Heart right ventricle (tissue), 16 donors: ENCODE results near the gene SLC2A1. TPM values are rescaled to one million over a fixed set of nuclear protein-coding genes. Genes with fewer than 3 reads are reported as not detected.

ENCODE experiments used
- ATAC-seq, 8 donors: fragments of 200-7000 bp; cut with Tn5 transposase; one replicate each; pipeline ENCODE4 v1.9.1; 2020; ENCODE audit warnings: mild to moderate bottlenecking in 8 of 8, moderate library complexity in 8 of 8, moderate number of reproducible peaks in 1 of 8
- DNase-seq, 2 donors: peaks; one replicate each; pipeline ENCODE4 v3.0.0-alpha.2; 2020
- H3K27ac ChIP-seq, 10 donors: fragments of 200-600 bp; sonication (generic) in 2 of 10; one replicate each; pipeline versions ENCODE4 v1.5.0 to v1.8.0; 2020 to 2022; ENCODE audit warnings: mild to moderate bottlenecking in 3 of 10
- H3K27me3 ChIP-seq, 7 donors: fragments of 200-600 bp; one replicate each; pipeline ENCODE4 v1.8.0; 2021 to 2022; ENCODE audit warnings: mild to moderate bottlenecking in 2 of 7
- H3K36me3 ChIP-seq, 9 donors: fragments of 200-600 bp; sonication (generic) in 1 of 9; one replicate each; pipeline versions ENCODE4 v1.5.0 to v1.8.0; 2020 to 2022; ENCODE audit warnings: mild to moderate bottlenecking in 2 of 9
- H3K4me1 ChIP-seq, 9 donors: fragments of 200-600 bp; sonication (generic) in 1 of 9; one replicate each; pipeline versions ENCODE4 v1.5.0 to v1.8.0; 2020 to 2022; ENCODE audit warnings: mild to moderate bottlenecking in 4 of 9
- H3K4me3 ChIP-seq, 10 donors: fragments of 200-600 bp; sonication (generic) in 2 of 10; one replicate each; pipeline versions ENCODE4 v1.5.0 to v1.8.0; 2020 to 2022; ENCODE audit warnings: mild to moderate bottlenecking in 7 of 10, moderate library complexity in 2 of 10
- H3K9me3 ChIP-seq, 11 donors: fragments of 200-600 bp in 10 of 11; sonication (generic) in 2 of 11; one replicate each; pipeline versions ENCODE4 v1.5.0 to v1.8.0; 2013 to 2022; ENCODE audit warnings: mild to moderate bottlenecking in 2 of 11, control low read depth in 1 of 11, moderate library complexity in 1 of 11
- CTCF ChIP-seq, 9 donors: fragments of 200-600 bp; sonication (generic) in 2 of 9; IDR thresholded peaks; one replicate each; pipeline versions ENCODE4 v1.5.0 to v1.8.0; 2021 to 2022; ENCODE audit warnings: antibody characterized with exemption in 9 of 9, mild to moderate bottlenecking in 5 of 9, moderate library complexity in 1 of 9
- WGBS, 2 donors: extraction: QIAGEN DNeasy Blood & Tissue Kit; methylation state at CpG; one replicate each; pipeline ENCODE4 v1.1.7; 2013; ENCODE audit warnings: inconsistent platforms in 1 of 2; 5-methylcytosine and 5-hydroxymethylcytosine counted together
- intact Hi-C, 10 donors: fragments of 100-400 bp; cut with DNase I; formaldehyde crosslinking; loops; one replicate each; pipeline versions ENCODE4 v1.11.1 to v1.14.2; 2022
- polyA plus RNA-seq, 2 donors: library from polyadenylated mRNA; stranded (reverse); fragments of 200-250 nt; gene quantifications; one replicate each; pipeline ENCODE4 v1.2.3, GENCODE V29; 2013
- total RNA-seq, 10 donors: library from RNA; stranded (reverse); fragmentation: NEBNext Ultra II Directional in 3 of 10; extraction: Animal tissue kit (Norgen Biotek cat#: 25700) in 3 of 10; gene quantifications; one replicate each; pipeline versions ENCODE4 v1.2.1 to v1.2.4, GENCODE V29; 2021 to 2023
- donor health status: Arrhythmogenic right ventricular cardiomyopathy.
- donor health status: ischemic (EF 13 %, LVEDD 7.1; RV severe dilation, severe dysfunction).
- donor health status: healthy with polysubstance abuse.
- donor health status: DM: no; HTN: yes; CAD: no.
- donor health status: DM: no; HTN: no; CAD: no.
- donor health status: ischemic (EF 25% LVEDD 6.9; RV normal size, moderate dysfunction).
- donor health status: ischemic (EF 25% LVEDD 5.7; RV mildly dilated, moderate dysfunction).
- donor health status: healthy.
- donor health status: DM: yes; HTN: yes; CAD: no.
- donor health status: Ischemic cardiomyopathy.
- donor health status: ischemic (EF 35%, LVEDD 5.7; RV mildly dilated, moderate dysfunction).
- donor health status: nonischemic (EF 11% LVEDD 7.7; RV severe dilation, severe dysfunction).
- donor health status: DM: yes; HTN: yes; CAD: no.
- donor health status: PGD.
- donor health status: ischemic (EF 29% LVEDD 5.4; RV normal size, mild dysfunction).
- donor health status: nonischemic (EF 23%, LVEDD 6.1; RV moderate dilation, normal function).

The SLC2A1 gene
- total and polyA plus RNA-seq, 12 donors: 6.7 to 98.7 (median 28.9) TPM

GRCh38 chr1:43000271-43000670 lies 41.6 kb upstream of the SLC2A1 start:
- H3K27me3 ChIP-seq: peaks cover 0 to 4% (median 0%) of the 10 kb centered on the region in 7 donors
- no peaks in the 10 kb centered on the region for H3K9me3 ChIP-seq
- H3K4me3 ChIP-seq: no peak overlapping the region
- no peaks in the 10 kb centered on the region for H3K36me3 ChIP-seq
- no peak for ATAC-seq
- no peak for DNase-seq
- H3K4me1 ChIP-seq: no peaks in the 10 kb centered on the region
- intact Hi-C loops: no loop called here
- H3K27ac ChIP-seq: no peak overlapping the region
- WGBS, 2 donors: 93% methylated on average over 1 of the region's 1 CpG
- no peak for TF ChIP-seq CTCF (IDR thresholded peaks at IDR 0.05)

GRCh38 chr1:42999308-42999707 lies 40.6 kb upstream of the SLC2A1 start:
- intact Hi-C loops: no loop called here
- no peak for TF ChIP-seq CTCF (IDR thresholded peaks at IDR 0.05)
- ATAC-seq (no peak), DNase-seq (no peak)
- no peaks in the 10 kb centered on the region for H3K4me1 ChIP-seq
- no peak overlapping the region for H3K27ac ChIP-seq
- no peaks in the 10 kb centered on the region for H3K27me3 ChIP-seq
- H3K36me3 ChIP-seq: no peaks in the 10 kb centered on the region
- no peaks in the 10 kb centered on the region for H3K9me3 ChIP-seq
- no peak overlapping the region for H3K4me3 ChIP-seq

GRCh38 chr1:42998386-42998785 lies 39.7 kb upstream of the SLC2A1 start:
- ATAC-seq: no peak
- 67 to 72% methylated on average over 2 of the region's 2 CpGs for WGBS, 2 donors
- intact Hi-C loops: no loop called here
- Histone ChIP-seq H3K36me3 (no peaks in the 10 kb centered on the region), H3K27ac (no peak overlapping the region), H3K9me3 (no peaks in the 10 kb centered on the region), H3K4me1 (peaks cover 0 to 7% (median 0%) of the 10 kb centered on the region in 9 donors), H3K27me3 (no peaks in the 10 kb centered on the region), H3K4me3 (no peak overlapping the region)
- TF ChIP-seq CTCF (IDR thresholded peaks at IDR 0.05): no peak
- DNase-seq: no peak

GRCh38 chr1:42996384-42996970 lies 37.8 kb upstream of the SLC2A1 start:
- Histone ChIP-seq H3K4me3 (no peak overlapping the region), H3K27me3 (no peaks in the 10 kb centered on the region), H3K36me3 (no peaks in the 10 kb centered on the region), H3K9me3 (no peaks in the 10 kb centered on the region), H3K4me1 (peaks cover 0 to 9% (median 0%) of the 10 kb centered on the region in 9 donors), H3K27ac (no peak overlapping the region)
- no peak for TF ChIP-seq CTCF (IDR thresholded peaks at IDR 0.05)
- DNase-seq (no peak), ATAC-seq (no peak)
- WGBS, 2 donors: 84 to 91% methylated on average over 6 of the region's 6 CpGs
- intact Hi-C loops: no loop called here
